HUES6 (cell line): ENCODE measurements around the gene BAIAP2.

ENCODE experiments used
- H3K27ac ChIP-seq: 2 replicates; pipeline ENCODE4 v1.7.0; 2013; ENCODE audit warnings: low read depth, mild to moderate bottlenecking, low read length, inconsistent platforms
- H3K27me3 ChIP-seq: 2 replicates; pipeline ENCODE4 v1.6.1; 2013; ENCODE audit warnings: low read length; ENCODE audit not compliant: control insufficient read depth, insufficient read depth
- H3K36me3 ChIP-seq: 2 replicates; pipeline ENCODE4 v1.6.1; 2013; ENCODE audit warnings: low read length; ENCODE audit not compliant: control insufficient read depth, insufficient read depth
- H3K4me1 ChIP-seq: 2 replicates; pipeline ENCODE4 v1.6.1; 2013; ENCODE audit warnings: low read length; ENCODE audit not compliant: control insufficient read depth, insufficient read depth
- H3K4me3 ChIP-seq: 2 replicates; pipeline ENCODE4 v1.5.1; 2013; ENCODE audit warnings: low read depth, low read length
- H3K9ac ChIP-seq: one replicate; pipeline ENCODE4 v1.6.1; 2013; ENCODE audit warnings: mild to moderate bottlenecking, low read length
- H3K9me3 ChIP-seq: 2 replicates; pipeline ENCODE4 v1.6.1; 2013; ENCODE audit warnings: low read depth, low read length; ENCODE audit not compliant: control insufficient read depth, insufficient read depth

BAIAP2 gene

GRCh38 chr17:81128774-81129173 is 93.8 kb downstream of the BAIAP2 start:
- peaks cover 5% of the 10 kb centered on the region; the same call in 1 of the 2 replicates for H3K4me1 ChIP-seq
- H3K9ac ChIP-seq, result no peak overlapping the region
- no peaks in the 10 kb centered on the region for H3K27me3 ChIP-seq
- H3K27ac ChIP-seq, result no peak overlapping the region
- no peaks in the 10 kb centered on the region for H3K9me3 ChIP-seq
- no peak overlapping the region for H3K4me3 ChIP-seq
- H3K36me3 ChIP-seq, result no peaks in the 10 kb centered on the region

- no peaks in the 10 kb centered on the region for H3K9me3 ChIP-seq
- H3K36me3 ChIP-seq, result no peaks in the 10 kb centered on the region
- no peak overlapping the region for H3K9ac ChIP-seq
- H3K27me3 ChIP-seq, result no peaks in the 10 kb centered on the region
- H3K27ac ChIP-seq, result no peak overlapping the region
- no peak overlapping the region for H3K4me3 ChIP-seq
- peaks cover 8% of the 10 kb centered on the region; the same call in 1 of the 2 replicates for H3K4me1 ChIP-seq
Measured at GRCh38 chr17:81129289-81129688, 94.3 kb downstream of the BAIAP2 start.

- H3K9ac ChIP-seq, result no peak overlapping the region
- peaks cover 8% of the 10 kb centered on the region; the same call in 1 of the 2 replicates for H3K4me1 ChIP-seq
- no peak overlapping the region for H3K27ac ChIP-seq
- H3K27me3 ChIP-seq, result no peaks in the 10 kb centered on the region
- H3K9me3 ChIP-seq, result no peaks in the 10 kb centered on the region
- H3K36me3 ChIP-seq, result no peaks in the 10 kb centered on the region
- H3K4me3 ChIP-seq, result no peak overlapping the region
Measured at GRCh38 chr17:81129711-81130367, 94.9 kb downstream of the BAIAP2 start.

- H3K9ac ChIP-seq, result no peak overlapping the region
- H3K4me3 ChIP-seq, result no peak overlapping the region
Measured at GRCh38 chr17:81130385-81131361, 95.7 kb downstream of the BAIAP2 start.

GRCh38 chr17:81131486-81132196 is 96.7 kb downstream of the BAIAP2 start:
- Histone ChIP-seq H3K4me3 (no peak overlapping the region), H3K9ac (no peak overlapping the region), H3K27me3 (no peaks in the 10 kb centered on the region), H3K9me3 (no peaks in the 10 kb centered on the region), H3K4me1 (peaks cover 4% of the 10 kb centered on the region; the same call in 1 of the 2 replicates), H3K27ac (no peak overlapping the region), H3K36me3 (no peaks in the 10 kb centered on the region)

More at GRCh38 chr17:81130385-81131361, 95.7 kb downstream of the BAIAP2 start:
- Histone ChIP-seq H3K36me3 (no peaks in the 10 kb centered on the region), H3K4me1 (peaks cover 8% of the 10 kb centered on the region; the same call in 1 of the 2 replicates), H3K27ac (no peak overlapping the region), H3K27me3 (no peaks in the 10 kb centered on the region), H3K9me3 (no peaks in the 10 kb centered on the region)

GRCh38 chr17:81132197-81132540 is 97.2 kb downstream of the BAIAP2 start:
- H3K27me3 ChIP-seq, result no peaks in the 10 kb centered on the region
- no peak overlapping the region for H3K4me3 ChIP-seq
- no peaks in the 10 kb centered on the region for H3K36me3 ChIP-seq
- 0 out of 2 replicates have a peak, but pooled peaks cover 3% of the 10 kb centered on the region for H3K4me1 ChIP-seq
- no peaks in the 10 kb centered on the region for H3K9me3 ChIP-seq
- no peak overlapping the region for H3K27ac ChIP-seq
- no peak overlapping the region for H3K9ac ChIP-seq

GRCh38 chr17:81132770-81133723 is 98.1 kb downstream of the BAIAP2 start:
- Histone ChIP-seq H3K9me3 (no peaks in the 10 kb centered on the region; the same call in 1 of the 2 replicates), H3K9ac (no peak overlapping the region), H3K36me3 (no peaks in the 10 kb centered on the region), H3K4me1 (0 out of 2 replicates have a peak, but pooled peaks cover 3% of the 10 kb centered on the region), H3K27me3 (no peaks in the 10 kb centered on the region), H3K4me3 (no peak overlapping the region), H3K27ac (no peak overlapping the region)

GRCh38 chr17:81134064-81134781 is 99.3 kb downstream of the BAIAP2 start:
- no peak overlapping the region for H3K9ac ChIP-seq
- no peak overlapping the region for H3K27ac ChIP-seq
- no peaks in the 10 kb centered on the region for H3K27me3 ChIP-seq

GRCh38 chr17:81135505-81136278 is 100.7 kb downstream of the BAIAP2 start:
- Histone ChIP-seq H3K27ac (no peak overlapping the region), H3K9me3 (no peaks in the 10 kb centered on the region; the same call in 1 of the 2 replicates), H3K9ac (no peak overlapping the region), H3K4me3 (no peak overlapping the region), H3K27me3 (no peaks in the 10 kb centered on the region), H3K4me1 (0 out of 2 replicates have a peak, but pooled peaks cover 3% of the 10 kb centered on the region), H3K36me3 (no peaks in the 10 kb centered on the region)

More at GRCh38 chr17:81134064-81134781, 99.3 kb downstream of the BAIAP2 start:
- Histone ChIP-seq H3K4me3 (no peak overlapping the region), H3K36me3 (no peaks in the 10 kb centered on the region), H3K4me1 (0 out of 2 replicates have a peak, but pooled peaks cover 3% of the 10 kb centered on the region), H3K9me3 (no peaks in the 10 kb centered on the region; the same call in 1 of the 2 replicates)
